Kidney epithelial cell (primary cell): ENCODE results near the gene TPD52L2. TPM values are rescaled to one million over a fixed set of nuclear protein-coding genes. Genes with fewer than 3 reads are reported as not detected.

ENCODE experiments used
- DNase-seq: peaks from one replicate; pipeline ENCODE4 v3.0.0-alpha.2; 2010; ENCODE audit warnings: low read depth
- H3K27me3 ChIP-seq: 2 replicates; pipeline ENCODE4 v1.6.0; 2011; ENCODE audit warnings: low read length; ENCODE audit not compliant: control insufficient read depth, insufficient read depth
- H3K36me3 ChIP-seq: 2 replicates; pipeline ENCODE4 v1.5.1; 2011; ENCODE audit warnings: low read length; ENCODE audit not compliant: control insufficient read depth, insufficient read depth
- H3K4me3 ChIP-seq: 2 replicates; pipeline ENCODE4 v1.5.1; 2011; ENCODE audit warnings: low read depth, mild to moderate bottlenecking, control low read depth, low read length
- CTCF ChIP-seq: IDR thresholded peaks from 2 replicates; pipeline ENCODE4 v1.5.1; 2011; ENCODE audit warnings: mild to moderate bottlenecking, moderate library complexity, low read length, control low read depth, inconsistent platforms; ENCODE audit not compliant: insufficient read depth, poor library complexity, severe bottlenecking
- total RNA-seq: library from RNA; depleted of rRNA; stranded (reverse); fragments of >200 nt; gene quantifications from 2 replicates; pipeline ENCODE4 v1.2.3, GENCODE V29; 2015

Gene TPD52L2
- total RNA-seq, 1 donor from 2014 or later: 177 TPM

- no peaks in the 10 kb centered on the region for H3K27me3 ChIP-seq
- H3K36me3 ChIP-seq: peaks cover 8% of the 10 kb centered on the region
- peak; percentile 48 for TF ChIP-seq CTCF
- no peak overlapping the region for H3K4me3 ChIP-seq
- DNase-seq: no peak
Observed at GRCh38 chr20:63934271-63935068, 69.4 kb downstream of the TPD52L2 start.

- Histone ChIP-seq H3K36me3 (peaks cover 7% of the 10 kb centered on the region), H3K4me3 (no peak overlapping the region), H3K27me3 (no peaks in the 10 kb centered on the region)
- DNase-seq: no peak
- no peak for TF ChIP-seq CTCF
Observed at GRCh38 chr20:63935447-63935846, 70.4 kb downstream of the TPD52L2 start.

- Histone ChIP-seq H3K27me3 (no peaks in the 10 kb centered on the region), H3K4me3 (no peak overlapping the region), H3K36me3 (peaks cover 5% of the 10 kb centered on the region)
- no peak for DNase-seq
- TF ChIP-seq CTCF: no peak
Observed at GRCh38 chr20:63937596-63937995, 72.5 kb downstream of the TPD52L2 start.

GRCh38 chr20:63939061-63939935 lies 74.2 kb downstream of the TPD52L2 start:
- Histone ChIP-seq H3K27me3 (no peaks in the 10 kb centered on the region), H3K36me3 (peaks cover 9% of the 10 kb centered on the region), H3K4me3 (no peak overlapping the region)
- TF ChIP-seq CTCF: no peak
- DNase-seq: no peak

GRCh38 chr20:63940071-63940471 lies 75.0 kb downstream of the TPD52L2 start:
- no peak for TF ChIP-seq CTCF
- H3K27me3 ChIP-seq: no peaks in the 10 kb centered on the region
- no peak for DNase-seq
- no peak overlapping the region for H3K4me3 ChIP-seq
- peaks cover 10% of the 10 kb centered on the region for H3K36me3 ChIP-seq
